SK-N-SH (cell line): ENCODE measurements around the gene SRSF5.

Experiments
- CHD2 ChIP-seq: fragments of 150-350 bp; IDR thresholded peaks from 2 replicates; pipeline ENCODE4 v1.6.1; 2018; ENCODE audit warnings: low read length; ENCODE audit not compliant: partially characterized antibody
- EP300 ChIP-seq, 2 experiments: IDR thresholded peaks; 2 replicates each; pipeline versions ENCODE4 v1.4.0 to v1.6.1; 2012; ENCODE audit warnings: borderline replicate concordance in 1 of 2, low read depth in 1 of 2, low read length in 1 of 2
- GABPA ChIP-seq: IDR thresholded peaks from 2 replicates; pipeline ENCODE4 v1.4.0; 2012; ENCODE audit warnings: low read depth, mild to moderate bottlenecking
- RFX5 ChIP-seq: IDR thresholded peaks from 2 replicates; pipeline ENCODE4 v1.6.1; 2012; ENCODE audit warnings: mild to moderate bottlenecking, improper control_type of control experiment, low read length
- SMC3 ChIP-seq: IDR thresholded peaks from 2 replicates; pipeline ENCODE4 v1.6.1; 2012; ENCODE audit warnings: low read depth, low read length, improper control_type of control experiment
- TAF1 ChIP-seq: IDR thresholded peaks from 2 replicates; pipeline ENCODE4 v1.6.1; 2012; ENCODE audit warnings: low read depth, mild to moderate bottlenecking, low read length, moderate library complexity, borderline replicate concordance
- YY1 ChIP-seq: IDR thresholded peaks from 2 replicates; pipeline ENCODE4 v1.4.0; 2012; ENCODE audit warnings: low read depth, mild to moderate bottlenecking
- TF ChIP-seq, protein P1 (sequence below): fragments of 200-600 bp; sonication (generic); IDR thresholded peaks from 2 replicates; pipeline ENCODE4 v1.6.1; 2017; ENCODE audit warnings: antibody characterized with exemption, mild to moderate bottlenecking, moderate library complexity
- TF ChIP-seq, protein P2 (sequence below): IDR thresholded peaks from 2 replicates; pipeline ENCODE4 v1.4.0; 2012; ENCODE audit warnings: low read depth, borderline replicate concordance
- TF ChIP-seq, protein P3 (sequence below): IDR thresholded peaks from 2 replicates; pipeline ENCODE4 v1.6.1; 2012; ENCODE audit warnings: mild to moderate bottlenecking, low read depth, low read length, moderate library complexity
- TF ChIP-seq, protein P4 (sequence below): IDR thresholded peaks from 2 replicates; pipeline ENCODE4; 2012

DNA sequence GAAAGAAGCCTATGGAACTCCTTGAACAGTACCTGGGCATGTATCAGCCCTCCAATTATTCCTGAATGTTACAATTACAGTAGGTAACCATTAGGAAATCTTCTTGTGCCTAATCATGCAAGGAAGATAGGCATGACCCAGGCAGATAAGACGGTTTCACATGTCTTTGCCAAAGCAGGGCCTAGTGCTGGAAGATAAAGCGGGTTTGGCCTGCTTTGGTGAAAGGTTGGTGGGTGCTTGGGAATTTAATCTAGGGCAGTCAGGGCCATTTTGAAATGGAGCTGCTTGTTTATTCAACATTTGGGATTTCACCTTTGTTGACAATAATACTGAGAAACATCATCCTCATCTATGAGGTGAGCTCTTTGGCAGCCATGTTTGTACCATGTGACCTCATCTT, 12.5 kb upstream of the SRSF5 start:
- TF ChIP-seq RFX5 (no peak), TAF1 (no peak), SMC3 (no peak), YY1 (no peak), CHD2 (no peak), EP300 (IDR thresholded peaks at IDR 0.05; ENCODE audit: borderline replicate concordance in 1 of 2, low read depth in 1 of 2, low read length in 1 of 2) (no peak), GABPA (no peak)
- TF ChIP-seq, protein P1, sequence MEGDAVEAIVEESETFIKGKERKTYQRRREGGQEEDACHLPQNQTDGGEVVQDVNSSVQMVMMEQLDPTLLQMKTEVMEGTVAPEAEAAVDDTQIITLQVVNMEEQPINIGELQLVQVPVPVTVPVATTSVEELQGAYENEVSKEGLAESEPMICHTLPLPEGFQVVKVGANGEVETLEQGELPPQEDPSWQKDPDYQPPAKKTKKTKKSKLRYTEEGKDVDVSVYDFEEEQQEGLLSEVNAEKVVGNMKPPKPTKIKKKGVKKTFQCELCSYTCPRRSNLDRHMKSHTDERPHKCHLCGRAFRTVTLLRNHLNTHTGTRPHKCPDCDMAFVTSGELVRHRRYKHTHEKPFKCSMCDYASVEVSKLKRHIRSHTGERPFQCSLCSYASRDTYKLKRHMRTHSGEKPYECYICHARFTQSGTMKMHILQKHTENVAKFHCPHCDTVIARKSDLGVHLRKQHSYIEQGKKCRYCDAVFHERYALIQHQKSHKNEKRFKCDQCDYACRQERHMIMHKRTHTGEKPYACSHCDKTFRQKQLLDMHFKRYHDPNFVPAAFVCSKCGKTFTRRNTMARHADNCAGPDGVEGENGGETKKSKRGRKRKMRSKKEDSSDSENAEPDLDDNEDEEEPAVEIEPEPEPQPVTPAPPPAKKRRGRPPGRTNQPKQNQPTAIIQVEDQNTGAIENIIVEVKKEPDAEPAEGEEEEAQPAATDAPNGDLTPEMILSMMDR: no peak
- TF ChIP-seq, protein P2, sequence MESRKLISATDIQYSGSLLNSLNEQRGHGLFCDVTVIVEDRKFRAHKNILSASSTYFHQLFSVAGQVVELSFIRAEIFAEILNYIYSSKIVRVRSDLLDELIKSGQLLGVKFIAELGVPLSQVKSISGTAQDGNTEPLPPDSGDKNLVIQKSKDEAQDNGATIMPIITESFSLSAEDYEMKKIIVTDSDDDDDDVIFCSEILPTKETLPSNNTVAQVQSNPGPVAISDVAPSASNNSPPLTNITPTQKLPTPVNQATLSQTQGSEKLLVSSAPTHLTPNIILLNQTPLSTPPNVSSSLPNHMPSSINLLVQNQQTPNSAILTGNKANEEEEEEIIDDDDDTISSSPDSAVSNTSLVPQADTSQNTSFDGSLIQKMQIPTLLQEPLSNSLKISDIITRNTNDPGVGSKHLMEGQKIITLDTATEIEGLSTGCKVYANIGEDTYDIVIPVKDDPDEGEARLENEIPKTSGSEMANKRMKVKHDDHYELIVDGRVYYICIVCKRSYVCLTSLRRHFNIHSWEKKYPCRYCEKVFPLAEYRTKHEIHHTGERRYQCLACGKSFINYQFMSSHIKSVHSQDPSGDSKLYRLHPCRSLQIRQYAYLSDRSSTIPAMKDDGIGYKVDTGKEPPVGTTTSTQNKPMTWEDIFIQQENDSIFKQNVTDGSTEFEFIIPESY: no peak
- TF ChIP-seq, protein P3, sequence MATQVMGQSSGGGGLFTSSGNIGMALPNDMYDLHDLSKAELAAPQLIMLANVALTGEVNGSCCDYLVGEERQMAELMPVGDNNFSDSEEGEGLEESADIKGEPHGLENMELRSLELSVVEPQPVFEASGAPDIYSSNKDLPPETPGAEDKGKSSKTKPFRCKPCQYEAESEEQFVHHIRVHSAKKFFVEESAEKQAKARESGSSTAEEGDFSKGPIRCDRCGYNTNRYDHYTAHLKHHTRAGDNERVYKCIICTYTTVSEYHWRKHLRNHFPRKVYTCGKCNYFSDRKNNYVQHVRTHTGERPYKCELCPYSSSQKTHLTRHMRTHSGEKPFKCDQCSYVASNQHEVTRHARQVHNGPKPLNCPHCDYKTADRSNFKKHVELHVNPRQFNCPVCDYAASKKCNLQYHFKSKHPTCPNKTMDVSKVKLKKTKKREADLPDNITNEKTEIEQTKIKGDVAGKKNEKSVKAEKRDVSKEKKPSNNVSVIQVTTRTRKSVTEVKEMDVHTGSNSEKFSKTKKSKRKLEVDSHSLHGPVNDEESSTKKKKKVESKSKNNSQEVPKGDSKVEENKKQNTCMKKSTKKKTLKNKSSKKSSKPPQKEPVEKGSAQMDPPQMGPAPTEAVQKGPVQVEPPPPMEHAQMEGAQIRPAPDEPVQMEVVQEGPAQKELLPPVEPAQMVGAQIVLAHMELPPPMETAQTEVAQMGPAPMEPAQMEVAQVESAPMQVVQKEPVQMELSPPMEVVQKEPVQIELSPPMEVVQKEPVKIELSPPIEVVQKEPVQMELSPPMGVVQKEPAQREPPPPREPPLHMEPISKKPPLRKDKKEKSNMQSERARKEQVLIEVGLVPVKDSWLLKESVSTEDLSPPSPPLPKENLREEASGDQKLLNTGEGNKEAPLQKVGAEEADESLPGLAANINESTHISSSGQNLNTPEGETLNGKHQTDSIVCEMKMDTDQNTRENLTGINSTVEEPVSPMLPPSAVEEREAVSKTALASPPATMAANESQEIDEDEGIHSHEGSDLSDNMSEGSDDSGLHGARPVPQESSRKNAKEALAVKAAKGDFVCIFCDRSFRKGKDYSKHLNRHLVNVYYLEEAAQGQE: no peak
- TF ChIP-seq, protein P4, sequence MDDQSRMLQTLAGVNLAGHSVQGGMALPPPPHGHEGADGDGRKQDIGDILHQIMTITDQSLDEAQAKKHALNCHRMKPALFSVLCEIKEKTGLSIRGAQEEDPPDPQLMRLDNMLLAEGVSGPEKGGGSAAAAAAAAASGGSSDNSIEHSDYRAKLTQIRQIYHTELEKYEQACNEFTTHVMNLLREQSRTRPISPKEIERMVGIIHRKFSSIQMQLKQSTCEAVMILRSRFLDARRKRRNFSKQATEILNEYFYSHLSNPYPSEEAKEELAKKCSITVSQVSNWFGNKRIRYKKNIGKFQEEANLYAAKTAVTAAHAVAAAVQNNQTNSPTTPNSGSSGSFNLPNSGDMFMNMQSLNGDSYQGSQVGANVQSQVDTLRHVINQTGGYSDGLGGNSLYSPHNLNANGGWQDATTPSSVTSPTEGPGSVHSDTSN: no peak
